ENCODE results near the gene GPR156. TPM values are rescaled to one million over a fixed set of nuclear protein-coding genes. Genes with fewer than 3 reads are reported as not detected.

GPR156 gene
- total and polyA plus RNA-seq, 10 of the 15 experiments (the other 5 are each of a cell fraction or from before 2014, with no cell fraction given), result 0.08 to 0.15 (median 0.11) TPM; not detected in 6

- WGBS (ENCODE audit: insufficient coverage, insufficient replicate concordance, low lambda C conversion rate, missing lambda C conversion rate), result 88% methylated on average over 4 of the region's 4 CpGs
- in situ Hi-C loops (cut with MboI), result no loop called here
- no peak overlapping the region for H3K9ac ChIP-seq (ENCODE audit: control insufficient read depth, insufficient read depth, low read length)
- DNase-seq (ENCODE audit: low read depth, low spot score) (no peak), ATAC-seq (no peak), FAIRE-seq (no peak)
- H3K4me1 ChIP-seq (ENCODE audit: control insufficient read depth, insufficient read depth, low read length), result no peaks in the 10 kb centered on the region
- ChIA-PET CTCF (interaction anchor here (0.9 kb wide), 1 partner anchor 113 kb away, joined by 4 read pairs; no protein-coding TSS in a partner anchor), SMC1A (ENCODE audit: uncharacterized antibody, unreplicated experiment) (no interaction called here), RAD21 (ENCODE audit: unreplicated experiment) (no interaction called here), POLR2A (no interaction called here)
- no peak overlapping the region for H2AFZ ChIP-seq (ENCODE audit: control insufficient read depth, low read depth, low read length)
- H3K27me3 ChIP-seq (replicated peaks in 1 of 2; ENCODE audit: control insufficient read depth in 2 of 2, insufficient read depth in 2 of 2, low read length in 1 of 2), result no peaks in the 10 kb centered on the region
- no peak overlapping the region for H3K27ac ChIP-seq (ENCODE audit: control insufficient read depth, insufficient read depth)
- no peaks in the 10 kb centered on the region for H4K20me1 ChIP-seq (ENCODE audit: control insufficient read depth, insufficient read depth)
- H3K4me2 ChIP-seq (ENCODE audit: control insufficient read depth, insufficient read depth), result no peak overlapping the region
- intact Hi-C loops (cut with micrococcal nuclease; ENCODE audit: unreplicated experiment), result no loop called here
- no peaks in the 10 kb centered on the region for H3K79me2 ChIP-seq (ENCODE audit: control insufficient read depth, insufficient read depth, low read length)
- no peaks in the 10 kb centered on the region for H3K36me3 ChIP-seq (ENCODE audit: control insufficient read depth in 2 of 2, insufficient read depth in 2 of 2, low read length in 1 of 2)
- H3K4me3 ChIP-seq, result no peak overlapping the region
- no peaks in the 10 kb centered on the region; the same call in 2 of the 3 replicates for H3K9me3 ChIP-seq (replicated peaks; ENCODE audit: control insufficient read depth, insufficient read depth, low read length)
- BruUV-seq (replicated peaks), result no TSS peak
- TF ChIP-seq IRF5 (IDR thresholded peaks at IDR 0.05; ENCODE audit: borderline replicate concordance), result no peak
- TF ChIP-seq IRF3 (IDR thresholded peaks at IDR 0.05), result no peak
- TF ChIP-seq FOS (IDR thresholded peaks at IDR 0.05; ENCODE audit: borderline replicate concordance, extremely low read depth, insufficient read length), result no peak
- TF ChIP-seq RFX5 (IDR thresholded peaks at IDR 0.05; ENCODE audit: low read depth, low read length), result no peak
- no peak for TF ChIP-seq ZBTB11 (CRISPR knock-in tag; IDR thresholded peaks at IDR 0.05)
- TF ChIP-seq PAX5 (IDR thresholded peaks at IDR 0.05; ENCODE audit: borderline replicate concordance, low read depth, low read length), result no peak
- no peak for TF ChIP-seq TCF3 (IDR thresholded peaks at IDR 0.05; ENCODE audit: borderline replicate concordance, insufficient read depth, low read depth, low read length)
- TF ChIP-seq CTCF (IDR thresholded peaks at IDR 0.05 in 2 of 3, conservative IDR thresholded peaks at IDR 0.05 in 1 of 3; ENCODE audit: control insufficient read depth in 2 of 3, extremely low read depth in 1 of 3, insufficient read depth in 1 of 3, low read depth in 3 of 3, low read length in 3 of 3), result no peak
- no peak for TF ChIP-seq ZNF24 (IDR thresholded peaks at IDR 0.05)
- no peak for TF ChIP-seq PRDM15 (CRISPR knock-in tag; IDR thresholded peaks at IDR 0.05)
- no peak for TF ChIP-seq ZNF207 (IDR thresholded peaks at IDR 0.05; ENCODE audit: borderline replicate concordance)
- TF ChIP-seq NR2F1 (conservative IDR thresholded peaks at IDR 0.05), result no peak
Measured at GRCh38 chr3:120304616-120305015, 19.6 kb upstream of the GPR156 start.

Measured in GM12878 (cell line).